Caco-2 (cell line): ENCODE measurements around the gene FEZ2. TPM values are rescaled to one million over a fixed set of nuclear protein-coding genes. Genes with fewer than 3 reads are reported as not detected.

Experiments
- BruUV-seq: library from RNA; stranded (reverse); fragments of 400-500 nt; replicated peaks from 2 replicates; lab custom pipeline; 2021; lab: Mats Ljungman, UMichigan
- CTCF ChIA-PET: fragments of 300-600 bp; sonication (Branson Sonifier 250); formaldehyde crosslinking; loops from one replicate; lab custom pipeline; 2022; ENCODE audit warnings: antibody characterized with exemption; lab: Charles Lee
- POLR2A ChIA-PET: fragments of 300-600 bp; sonication (Branson Sonifier 250); formaldehyde crosslinking; loops from one replicate; lab custom pipeline; 2022; ENCODE audit warnings: antibody characterized with exemption; lab: Charles Lee
- DNase-seq, 2 experiments: peaks; one replicate each; pipeline versions ENCODE4 v3.0.0 to v3.0.0-alpha.2; 2020 to 2022
- H3K27me3 ChIP-seq: replicated peaks from 2 replicates; pipeline ENCODE4 v1.6.0; 2011; ENCODE audit warnings: low read length; ENCODE audit not compliant: control insufficient read depth, insufficient read depth
- H3K36me3 ChIP-seq: 2 replicates; pipeline ENCODE4 v1.5.1; 2011; ENCODE audit warnings: low read length; ENCODE audit not compliant: control insufficient read depth, insufficient read depth
- H3K4me1 ChIP-seq: fragments of 250-450 bp; sonication (Bioruptor Pico); 2 replicates; pipeline ENCODE4 v1.5.1; 2020; ENCODE audit warnings: mild to moderate bottlenecking
- H3K4me3 ChIP-seq: 2 replicates; pipeline ENCODE4 v1.5.1; 2011; ENCODE audit warnings: low read depth, mild to moderate bottlenecking, control low read depth, low read length
- H3K9me3 ChIP-seq: fragments of 250-450 bp; sonication (Bioruptor Pico); 2 replicates; pipeline ENCODE4 v1.5.1; 2020; ENCODE audit warnings: mild to moderate bottlenecking, moderate library complexity
- H3K27ac Mint-ChIP-seq: one replicate; pipeline ENCODE4 v1.8.0; 2022; ENCODE audit warnings: mixed read lengths; ENCODE audit not compliant: unreplicated experiment
- H3K27me3 Mint-ChIP-seq: one replicate; pipeline ENCODE4 v1.8.0; 2022; ENCODE audit warnings: mixed read lengths; ENCODE audit not compliant: insufficient read depth, unreplicated experiment
- H3K36me3 Mint-ChIP-seq: one replicate; pipeline ENCODE4 v1.8.0; 2022; ENCODE audit warnings: mild to moderate bottlenecking, mixed read lengths; ENCODE audit not compliant: insufficient read depth, unreplicated experiment
- H3K4me1 Mint-ChIP-seq: one replicate; pipeline ENCODE4 v1.8.0; 2022; ENCODE audit warnings: low read depth, mixed read lengths; ENCODE audit not compliant: unreplicated experiment
- H3K4me3 Mint-ChIP-seq: one replicate; pipeline ENCODE4 v1.8.0; 2022; ENCODE audit warnings: mild to moderate bottlenecking, moderate library complexity, mixed read lengths; ENCODE audit not compliant: unreplicated experiment
- H3K9me3 Mint-ChIP-seq: one replicate; pipeline ENCODE4 v1.8.0; 2022; ENCODE audit warnings: mixed read lengths; ENCODE audit not compliant: unreplicated experiment
- intact Hi-C: fragments of 100-400 bp; cut with micrococcal nuclease; formaldehyde crosslinking; loops from one replicate; pipeline ENCODE4 v1.10.0; 2022; ENCODE audit not compliant: unreplicated experiment
- total RNA-seq: library from RNA; stranded (reverse); gene quantifications from 2 replicates; pipeline ENCODE4 v1.2.3, GENCODE V29; 2022
- TF ChIP-seq, protein P1 (sequence below), 2 experiments: fragments of 200-600 bp in 1 of 2; IDR thresholded peaks; 1 replicate in 1 of 2; 2 replicates in 1 of 2; pipeline versions ENCODE4 v1.5.1 to v1.8.0; 2011 to 2022; ENCODE audit warnings: antibody characterized with exemption in 1 of 2, control low read depth in 1 of 2, inconsistent platforms in 1 of 2, low read depth in 1 of 2, low read length in 1 of 2, mild to moderate bottlenecking in 1 of 2, moderate library complexity in 1 of 2; ENCODE audit not compliant: insufficient read depth in 1 of 2, severe bottlenecking in 1 of 2, unreplicated experiment in 1 of 2

FEZ2 gene
- total RNA-seq, 1 experiment from 2014 or later: 55.8 TPM

- peaks cover 99% of the 10 kb centered on the region for H3K36me3 Mint-ChIP-seq
Measured at GRCh38 chr2:36515538-36515937, 82.4 kb downstream of the FEZ2 start.

GRCh38 chr2:36513661-36514060, 84.3 kb downstream of the FEZ2 start:
- H3K4me1 Mint-ChIP-seq: peaks cover 2% of the 10 kb centered on the region
- H3K36me3 Mint-ChIP-seq: peaks cover 99% of the 10 kb centered on the region
- no peaks in the 10 kb centered on the region for H3K9me3 Mint-ChIP-seq
- Histone ChIP-seq H3K4me1 (no peaks in the 10 kb centered on the region), H3K4me3 (no peak overlapping the region), H3K27me3 (no peaks in the 10 kb centered on the region), H3K36me3 (peaks cover 6% of the 10 kb centered on the region), H3K9me3 (no peaks in the 10 kb centered on the region)
- H3K27ac Mint-ChIP-seq: peak overlapping the region; percentile 45
- intact Hi-C loops: no loop called here
- POLR2A ChIA-PET: no interaction called here
- no peaks in the 10 kb centered on the region for H3K27me3 Mint-ChIP-seq
- no peak overlapping the region for H3K4me3 Mint-ChIP-seq
- BruUV-seq: no TSS peak
- TF ChIP-seq, protein P1, sequence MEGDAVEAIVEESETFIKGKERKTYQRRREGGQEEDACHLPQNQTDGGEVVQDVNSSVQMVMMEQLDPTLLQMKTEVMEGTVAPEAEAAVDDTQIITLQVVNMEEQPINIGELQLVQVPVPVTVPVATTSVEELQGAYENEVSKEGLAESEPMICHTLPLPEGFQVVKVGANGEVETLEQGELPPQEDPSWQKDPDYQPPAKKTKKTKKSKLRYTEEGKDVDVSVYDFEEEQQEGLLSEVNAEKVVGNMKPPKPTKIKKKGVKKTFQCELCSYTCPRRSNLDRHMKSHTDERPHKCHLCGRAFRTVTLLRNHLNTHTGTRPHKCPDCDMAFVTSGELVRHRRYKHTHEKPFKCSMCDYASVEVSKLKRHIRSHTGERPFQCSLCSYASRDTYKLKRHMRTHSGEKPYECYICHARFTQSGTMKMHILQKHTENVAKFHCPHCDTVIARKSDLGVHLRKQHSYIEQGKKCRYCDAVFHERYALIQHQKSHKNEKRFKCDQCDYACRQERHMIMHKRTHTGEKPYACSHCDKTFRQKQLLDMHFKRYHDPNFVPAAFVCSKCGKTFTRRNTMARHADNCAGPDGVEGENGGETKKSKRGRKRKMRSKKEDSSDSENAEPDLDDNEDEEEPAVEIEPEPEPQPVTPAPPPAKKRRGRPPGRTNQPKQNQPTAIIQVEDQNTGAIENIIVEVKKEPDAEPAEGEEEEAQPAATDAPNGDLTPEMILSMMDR (IDR thresholded peaks at IDR 0.05; ENCODE audit: insufficient read depth in 1 of 2, low read depth in 1 of 2, low read length in 1 of 2, severe bottlenecking in 1 of 2, unreplicated experiment in 1 of 2): no peak
- CTCF ChIA-PET: no interaction called here
- DNase-seq: no peak

More at GRCh38 chr2:36515538-36515937, 82.4 kb downstream of the FEZ2 start:
- no peak for DNase-seq
- Histone ChIP-seq H3K9me3 (no peaks in the 10 kb centered on the region), H3K36me3 (peaks cover 6% of the 10 kb centered on the region), H3K4me1 (no peaks in the 10 kb centered on the region; the same call in 1 of the 2 replicates), H3K4me3 (no peak overlapping the region), H3K27me3 (no peaks in the 10 kb centered on the region)
- TF ChIP-seq, protein P1 (IDR thresholded peaks at IDR 0.05; ENCODE audit: insufficient read depth in 1 of 2, low read depth in 1 of 2, low read length in 1 of 2, severe bottlenecking in 1 of 2, unreplicated experiment in 1 of 2): no peak
- ChIA-PET POLR2A (no interaction called here), CTCF (interaction anchor here (0.6 kb wide), 1 partner anchor 185 kb away, joined by 3 read pairs; no protein-coding TSS in a partner anchor)
- Mint-ChIP-seq H3K4me3 (no peak overlapping the region), H3K27me3 (no peaks in the 10 kb centered on the region), H3K4me1 (peaks cover 10% of the 10 kb centered on the region), H3K9me3 (no peaks in the 10 kb centered on the region), H3K27ac (peak overlapping the region; percentile 1)
- BruUV-seq: no TSS peak
- intact Hi-C loops: no loop called here

GRCh38 chr2:36512705-36513104, 85.3 kb downstream of the FEZ2 start:
- peaks cover 6% of the 10 kb centered on the region for H3K4me1 Mint-ChIP-seq
- no peaks in the 10 kb centered on the region for H3K27me3 Mint-ChIP-seq
- H3K4me1 ChIP-seq: no peaks in the 10 kb centered on the region
- H3K4me3 ChIP-seq: no peak overlapping the region
- peaks cover 6% of the 10 kb centered on the region for H3K36me3 ChIP-seq
- no TSS peak for BruUV-seq
- H3K27ac Mint-ChIP-seq: peak overlapping the region; percentile 66
- no peaks in the 10 kb centered on the region for H3K9me3 Mint-ChIP-seq
- intact Hi-C loops: no loop called here
- peaks cover 100% of the 10 kb centered on the region for H3K36me3 Mint-ChIP-seq
- TF ChIP-seq, protein P1 (IDR thresholded peaks at IDR 0.05; ENCODE audit: insufficient read depth in 1 of 2, low read depth in 1 of 2, low read length in 1 of 2, severe bottlenecking in 1 of 2, unreplicated experiment in 1 of 2): no peak
- no peak overlapping the region for H3K4me3 Mint-ChIP-seq
- no peak for DNase-seq
- CTCF ChIA-PET: interaction anchor here (1.0 kb wide), 1 partner anchor 160 kb away, joined by 3 read pairs; no protein-coding TSS in a partner anchor
- H3K9me3 ChIP-seq: no peaks in the 10 kb centered on the region
- H3K27me3 ChIP-seq: no peaks in the 10 kb centered on the region
- POLR2A ChIA-PET: no interaction called here
